Left renal pelvis (tissue), 4 donors: ENCODE measurements around the gene ILF2. TPM values are rescaled to one million over a fixed set of nuclear protein-coding genes. Genes with fewer than 3 reads are reported as not detected.
"Not testable (repeated sequence)": the region's sequence is repeated elsewhere in the genome, so short reads cannot be mapped to it uniquely, and the experiment has no call there.

Source experiments
- DNase-seq, 4 donors: peaks; one replicate each; pipeline ENCODE4 v3.0.0-alpha.2; 2013; ENCODE audit warnings: low read depth in 4 of 4, low spot score in 3 of 4
- polyA plus RNA-seq, 4 donors: library from polyadenylated mRNA; unstranded; fragments of 120-200 nt; gene quantifications; one replicate each; pipeline ENCODE4 v1.2.1, GENCODE V29; 2013; ENCODE audit not compliant: insufficient read length in 4 of 4

ILF2 gene
- 100 to 1,000 TPM; 243 to 320 (median 286) TPM for polyA plus RNA-seq

DNA sequence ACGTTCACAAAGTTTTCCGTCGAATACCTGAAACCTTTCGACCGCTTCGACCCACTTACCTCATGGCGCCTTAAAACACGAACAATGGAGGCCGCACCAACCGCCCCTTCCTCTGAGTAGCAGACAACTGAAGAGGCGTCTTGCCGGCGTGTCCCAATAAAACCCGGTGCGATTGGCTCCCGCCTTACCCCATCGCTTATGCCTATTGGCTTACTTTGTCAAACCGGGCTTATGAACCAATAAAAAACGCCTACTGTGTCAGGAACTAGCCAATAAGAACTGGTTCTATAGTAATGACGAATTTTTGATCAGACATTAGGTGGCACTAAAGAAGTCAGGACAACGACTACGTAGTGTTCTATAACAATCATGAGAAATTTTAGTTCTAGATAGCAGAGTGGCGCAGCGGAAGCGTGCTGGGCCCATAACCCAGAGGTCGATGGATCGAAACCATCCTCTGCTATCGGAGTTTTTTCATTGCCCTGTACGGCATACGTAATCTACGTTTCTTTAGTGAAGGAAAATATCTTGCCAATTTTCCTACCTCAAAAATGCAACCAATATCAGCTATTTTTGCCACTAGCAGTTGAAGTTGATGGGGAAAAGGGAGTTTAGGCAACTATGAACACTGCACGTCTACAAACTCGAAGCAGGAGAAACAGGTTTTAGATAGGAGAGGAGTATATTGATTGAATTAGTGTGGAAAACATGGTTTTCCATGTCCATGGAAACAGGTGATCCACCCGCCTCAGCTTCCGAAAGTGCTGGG, at the start of gene ILF2:
TSS of gene ILF2 (minus strand) at position 135 of the 769 bp plus-strand sequence. CDS start at position 64, 71 bp downstream.
- DNase-seq: peak; percentile 98 to 99 (median 98)

DNA sequence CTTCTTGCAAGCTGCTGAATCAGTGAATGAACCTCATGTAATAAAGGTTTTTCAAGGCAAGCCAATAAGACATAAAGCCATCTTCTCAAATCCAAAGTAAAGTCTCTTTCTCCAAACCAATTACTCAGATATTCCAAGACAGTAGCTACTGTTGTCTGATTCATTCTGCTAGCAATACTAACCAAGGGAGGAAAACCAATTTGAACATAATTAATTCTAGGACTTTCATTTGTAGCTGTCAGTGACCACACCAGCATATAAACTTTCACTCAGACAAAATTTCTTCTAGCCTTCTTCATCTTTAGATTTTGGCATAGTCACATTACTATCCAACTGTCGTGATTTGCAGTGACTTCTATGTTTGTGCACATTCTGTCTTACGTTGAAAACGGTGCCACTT, 46.5 kb upstream of the ILF2 start:
- no peak for DNase-seq

DNA sequence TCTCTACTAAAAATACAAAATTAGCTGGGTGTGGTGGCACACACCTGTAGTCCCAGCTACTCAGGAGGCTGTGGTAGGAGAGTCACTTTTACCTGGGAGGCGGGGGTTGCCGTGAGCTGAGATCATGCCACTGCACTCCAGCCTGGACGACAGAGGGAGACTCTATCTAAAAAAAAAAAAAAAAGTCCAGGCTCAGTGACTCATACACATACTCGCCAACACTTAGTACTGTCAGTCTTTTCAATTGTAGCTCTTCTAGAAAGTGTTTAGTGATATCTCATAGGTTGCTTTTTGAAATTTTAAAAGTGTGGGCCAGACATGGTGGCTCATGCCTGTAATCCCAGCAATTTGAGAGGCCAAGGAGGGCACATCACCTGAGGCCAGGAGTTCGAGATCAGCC, 45.4 kb upstream of the ILF2 start:
- not testable (repeated sequence) for DNase-seq

DNA sequence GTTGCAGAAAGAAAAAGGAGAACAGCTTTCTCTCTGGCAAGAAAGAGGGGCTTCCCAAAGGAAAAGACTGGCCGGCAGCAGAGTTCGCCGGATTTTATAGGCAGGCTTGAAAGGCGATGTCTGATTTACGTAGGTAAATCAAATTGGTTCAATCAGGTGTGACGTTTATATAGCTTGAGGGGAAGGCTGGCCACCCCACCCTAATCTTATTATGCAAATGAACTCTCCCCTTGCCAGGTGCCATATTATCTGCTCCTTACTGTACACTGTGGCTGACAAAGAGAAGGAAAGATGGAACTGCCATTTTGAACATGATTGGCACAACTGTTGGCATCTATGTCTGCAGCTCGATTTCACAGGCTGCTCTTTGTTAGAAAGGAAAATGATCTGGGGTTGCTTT, 40.2 kb upstream of the ILF2 start:
- DNase-seq: no peak

DNA sequence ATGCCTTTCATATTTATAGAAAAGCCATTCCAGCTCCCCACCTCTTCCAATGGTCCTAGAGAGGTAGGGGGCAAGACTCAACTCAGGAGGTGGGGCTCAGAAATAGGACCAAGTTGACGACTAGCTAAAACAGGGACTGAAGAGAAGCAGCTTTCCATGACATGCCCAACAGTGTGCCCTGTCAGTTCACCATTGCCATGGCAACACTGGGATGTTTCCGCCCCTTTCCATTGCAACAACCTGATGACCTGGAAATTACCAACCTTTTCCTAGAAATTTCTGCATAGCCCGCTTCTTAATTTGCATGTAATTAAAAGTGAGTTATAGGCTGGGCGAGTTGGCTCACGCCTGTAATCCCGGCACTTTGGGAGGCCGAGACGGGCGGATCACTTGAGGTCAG, 34.7 kb upstream of the ILF2 start:
- DNase-seq: no peak

DNA sequence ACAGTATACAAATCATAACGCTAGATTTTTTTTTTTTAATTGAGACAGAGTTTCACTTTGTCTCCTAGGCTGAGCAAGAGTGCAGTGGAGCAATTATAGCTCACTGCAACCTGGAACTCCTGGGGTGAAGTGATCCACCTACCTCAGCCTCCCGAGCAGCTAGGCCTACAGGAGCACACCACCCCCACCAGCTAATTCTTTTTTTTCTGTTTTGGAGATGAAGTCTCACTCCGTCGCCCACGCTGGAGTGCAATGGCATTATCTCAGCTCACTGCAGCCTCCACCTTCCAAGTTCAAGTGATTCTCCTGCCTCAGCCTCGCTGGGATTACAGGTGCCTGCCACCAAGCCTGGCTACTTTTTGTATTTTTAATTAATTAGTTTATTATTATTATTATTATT, 29.0 kb upstream of the ILF2 start:
- DNase-seq: no peak

DNA sequence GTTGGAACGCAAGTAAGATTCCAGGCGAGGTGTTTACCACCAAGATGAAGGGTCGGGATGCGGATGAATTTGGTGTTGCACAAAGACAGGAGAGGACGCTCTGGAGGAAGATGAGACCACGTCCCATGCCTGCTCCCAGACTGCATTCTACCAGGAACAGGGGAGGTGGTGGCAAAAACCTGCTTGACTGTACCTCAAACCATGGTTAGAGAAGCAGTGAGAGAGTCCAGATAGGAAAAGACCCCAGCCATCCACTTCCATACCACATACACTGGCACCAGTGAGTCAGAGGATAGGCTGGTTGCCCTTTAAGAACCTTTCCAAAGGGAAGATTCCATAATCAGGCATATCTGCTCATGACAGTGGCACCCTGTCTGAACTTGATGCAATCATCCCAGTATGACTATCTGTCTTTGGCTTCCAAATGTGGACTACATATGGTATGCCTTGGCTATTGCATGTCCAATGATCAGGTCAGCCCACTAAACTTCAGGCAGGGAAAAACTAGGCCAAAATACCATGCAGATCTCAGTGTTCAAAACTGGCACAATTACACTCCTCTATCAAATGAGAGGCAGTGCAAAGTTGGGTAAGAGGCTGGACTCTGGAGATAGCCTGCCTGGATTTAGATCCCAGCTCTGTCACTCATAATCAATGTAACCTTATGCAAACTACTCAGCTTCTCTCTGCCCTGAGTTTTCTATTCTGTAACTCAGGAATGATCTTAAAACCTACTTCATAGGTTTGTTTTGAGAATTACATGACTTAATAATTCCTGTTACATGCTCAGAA, 28.3 kb upstream of the ILF2 start:
- DNase-seq: no peak

DNA sequence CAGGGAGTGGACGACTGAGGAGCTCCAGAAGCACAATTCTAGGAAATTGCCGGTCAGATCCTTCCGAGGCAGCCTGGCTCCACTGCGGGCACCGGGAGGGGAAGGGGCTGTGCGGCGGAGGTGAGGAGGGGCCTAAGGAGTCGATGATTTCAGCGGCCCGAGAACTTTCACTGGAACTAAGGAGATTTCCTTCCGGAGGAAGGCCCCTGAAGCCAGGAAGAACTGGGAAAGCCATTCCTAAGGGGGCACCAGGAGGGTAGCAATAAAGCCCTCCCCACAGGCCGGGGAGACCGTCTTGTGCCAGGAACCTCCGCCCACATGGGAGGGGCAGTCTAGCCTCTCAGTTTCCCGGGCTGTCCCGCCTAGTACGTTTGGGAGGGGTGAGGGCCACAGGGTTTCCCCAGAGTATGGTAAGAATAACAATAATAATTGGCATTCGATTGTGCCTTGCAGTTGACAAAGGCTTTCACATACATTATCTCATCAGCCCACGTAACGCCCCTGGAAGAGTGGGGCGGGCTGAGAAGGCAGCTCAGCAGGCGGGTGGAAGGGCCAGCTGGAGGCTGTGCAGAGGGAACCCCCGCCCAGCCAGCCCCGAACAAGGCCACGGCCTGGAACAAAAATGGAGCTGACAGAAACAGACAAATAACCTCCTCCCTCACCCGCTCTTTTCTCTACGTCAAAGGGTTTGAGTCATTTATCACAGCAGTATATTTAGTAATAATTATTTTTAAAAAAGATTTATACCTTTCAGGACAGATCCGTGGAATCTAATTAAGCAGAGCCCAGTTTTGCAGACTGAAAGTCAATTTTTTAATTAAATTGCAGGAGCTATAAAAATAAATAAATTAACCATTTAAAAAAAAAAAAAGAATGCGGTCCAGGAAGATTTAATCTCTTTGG, 27.5 kb upstream of the ILF2 start:
- DNase-seq: peak in 2 of 4 donors; percentile 39 to 50

DNA sequence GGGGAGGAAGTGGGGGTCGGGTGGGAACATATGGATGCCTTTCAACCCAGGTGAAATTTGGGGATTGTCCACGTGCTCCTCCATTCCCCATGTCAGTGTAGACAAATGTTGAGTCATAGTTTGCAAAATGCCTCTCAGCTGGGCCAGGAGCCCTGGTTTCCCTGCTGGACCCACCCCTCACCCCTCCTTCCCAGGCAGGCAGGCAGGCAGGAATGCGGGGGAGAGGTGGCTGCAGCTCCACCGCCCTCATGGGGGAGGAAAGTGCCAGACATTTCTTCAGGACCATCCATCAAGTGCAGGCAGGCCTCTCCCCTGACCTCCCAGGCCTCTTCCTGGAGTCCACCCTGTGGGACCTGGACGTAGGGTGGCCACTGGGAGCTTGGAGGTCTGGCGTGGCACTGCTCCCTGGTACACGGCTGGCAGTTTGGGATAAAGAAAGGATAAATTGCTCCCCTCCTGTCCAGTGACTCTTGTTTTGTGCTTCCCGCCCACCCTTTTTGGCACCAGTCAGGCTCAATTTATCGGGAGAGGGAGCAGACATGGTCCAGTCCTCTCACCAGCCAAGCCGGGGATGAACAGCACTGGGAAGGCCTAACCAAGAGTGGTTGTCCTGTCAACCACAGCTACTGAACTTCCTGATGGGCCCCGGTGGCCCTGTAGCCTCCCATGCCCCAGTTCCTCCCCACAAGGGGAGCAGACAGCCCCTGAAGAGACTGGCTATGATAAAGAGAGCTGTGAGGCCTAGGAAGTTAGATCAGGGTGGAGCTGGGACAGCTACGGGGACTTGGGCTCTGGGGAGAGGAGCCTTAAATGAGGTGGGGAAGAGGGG, 26.6 kb upstream of the ILF2 start:
- peak; percentile 70 to 90 (median 79) for DNase-seq

DNA sequence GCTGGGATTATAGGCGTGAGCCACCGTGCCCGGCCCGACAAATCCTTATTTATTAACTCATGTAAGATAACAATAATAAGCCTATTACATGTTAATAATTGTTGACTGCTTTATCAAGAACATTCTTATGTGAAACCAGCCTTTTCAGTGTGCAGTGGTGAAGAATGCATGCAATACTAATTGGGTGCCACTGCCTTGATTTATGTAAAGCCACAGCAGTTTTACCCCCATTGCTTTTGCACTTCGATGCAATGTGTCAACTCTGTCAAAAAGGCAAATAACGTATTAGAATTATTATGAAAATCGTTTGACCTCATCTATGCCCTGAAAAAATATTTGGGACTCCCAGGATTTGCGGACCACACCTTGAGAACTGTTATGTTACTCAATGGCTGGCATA, 25.9 kb upstream of the ILF2 start:
- DNase-seq: no peak

DNA sequence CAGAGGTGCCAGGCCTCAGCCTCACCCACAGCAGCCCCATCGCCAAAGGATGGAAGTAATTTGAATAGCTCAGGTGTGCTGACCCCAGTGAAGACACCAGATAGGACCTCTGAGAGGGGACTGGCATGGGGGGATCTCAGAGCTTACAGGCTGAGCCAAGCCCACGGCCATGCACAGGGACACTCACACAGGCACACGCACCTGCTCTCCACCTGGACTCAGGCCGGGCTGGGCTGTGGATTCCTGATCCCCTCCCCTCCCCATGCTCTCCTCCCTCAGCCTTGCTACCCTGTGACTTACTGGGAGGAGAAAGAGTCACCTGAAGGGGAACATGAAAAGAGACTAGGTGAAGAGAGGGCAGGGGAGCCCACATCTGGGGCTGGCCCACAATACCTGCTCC, 22.7 kb upstream of the ILF2 start:
- DNase-seq: no peak

DNA sequence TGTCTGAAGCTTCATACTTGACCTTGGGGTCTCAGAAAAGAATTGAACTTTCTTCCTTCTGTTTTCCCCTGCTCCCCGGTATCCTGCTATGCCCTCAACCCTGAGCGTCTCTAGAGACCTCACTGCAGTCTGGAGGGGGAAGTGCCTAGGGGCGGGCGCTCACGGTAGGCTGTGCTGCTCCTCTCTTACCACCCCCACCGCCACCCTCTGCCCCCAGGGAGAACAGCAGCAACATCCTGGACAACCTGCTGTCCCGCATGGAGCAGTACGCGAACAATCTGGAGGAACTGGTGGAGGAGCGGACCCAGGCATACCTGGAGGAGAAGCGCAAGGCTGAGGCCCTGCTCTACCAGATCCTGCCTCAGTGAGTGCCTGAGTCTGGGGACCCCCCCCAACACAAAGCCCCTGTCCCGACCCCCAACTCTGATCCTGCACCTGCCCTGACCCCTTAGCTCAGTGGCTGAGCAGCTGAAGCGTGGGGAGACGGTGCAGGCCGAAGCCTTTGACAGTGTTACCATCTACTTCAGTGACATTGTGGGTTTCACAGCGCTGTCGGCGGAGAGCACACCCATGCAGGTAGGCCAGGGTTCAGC, 18.0 kb upstream of the ILF2 start:
- DNase-seq: no peak

DNA sequence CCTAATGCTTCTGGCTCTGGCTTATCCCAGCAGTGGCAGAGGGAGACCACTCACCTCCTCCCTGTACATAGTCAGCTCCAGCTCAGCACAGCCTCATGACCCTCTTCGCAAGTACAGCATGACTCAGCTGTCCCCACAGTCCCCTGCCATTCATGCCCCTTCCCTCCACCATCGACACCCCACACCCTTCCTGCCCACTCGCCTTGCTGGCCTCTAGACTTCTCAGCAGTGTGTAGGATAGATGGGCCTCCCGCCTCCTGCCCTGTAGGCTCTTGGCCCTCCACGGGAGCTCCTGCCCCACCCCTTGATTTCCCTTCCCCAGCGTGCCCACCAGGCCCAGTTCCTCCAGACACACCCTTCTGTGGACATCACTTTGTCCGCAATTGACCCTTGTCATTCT, 17.5 kb upstream of the ILF2 start:
- no peak for DNase-seq

DNA sequence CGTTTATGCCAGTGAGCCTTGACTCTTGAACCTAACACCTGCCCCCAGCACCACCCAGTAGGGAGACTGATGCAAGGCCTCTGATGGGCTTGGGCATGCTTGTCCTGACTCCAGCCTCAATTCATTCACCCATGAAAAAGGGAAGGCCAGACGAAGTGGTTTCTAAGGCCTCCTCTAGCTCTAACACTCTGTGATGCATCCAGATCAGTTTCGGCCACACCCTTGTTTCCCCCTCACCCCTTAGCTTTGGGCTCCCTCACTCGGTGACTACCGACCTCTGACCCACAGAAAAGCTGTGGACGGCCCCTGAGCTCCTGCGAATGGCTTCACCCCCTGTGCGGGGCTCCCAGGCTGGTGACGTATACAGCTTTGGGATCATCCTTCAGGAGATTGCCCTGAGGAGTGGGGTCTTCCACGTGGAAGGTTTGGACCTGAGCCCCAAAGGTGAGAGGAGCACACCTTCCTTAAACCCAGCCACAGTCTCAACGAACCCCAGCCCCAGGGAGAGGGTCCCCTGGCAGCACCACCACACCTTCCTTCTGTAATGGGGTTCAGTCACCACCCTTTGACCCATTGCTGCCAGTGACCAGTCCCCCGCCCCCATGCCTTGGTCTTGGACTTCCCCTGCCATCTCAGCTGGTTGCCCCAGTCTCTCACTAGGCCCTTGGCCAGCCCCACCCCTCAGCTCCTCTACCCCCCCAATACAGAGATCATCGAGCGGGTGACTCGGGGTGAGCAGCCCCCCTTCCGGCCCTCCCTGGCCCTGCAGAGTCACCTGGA, 16.7 kb upstream of the ILF2 start:
- no peak for DNase-seq

DNA sequence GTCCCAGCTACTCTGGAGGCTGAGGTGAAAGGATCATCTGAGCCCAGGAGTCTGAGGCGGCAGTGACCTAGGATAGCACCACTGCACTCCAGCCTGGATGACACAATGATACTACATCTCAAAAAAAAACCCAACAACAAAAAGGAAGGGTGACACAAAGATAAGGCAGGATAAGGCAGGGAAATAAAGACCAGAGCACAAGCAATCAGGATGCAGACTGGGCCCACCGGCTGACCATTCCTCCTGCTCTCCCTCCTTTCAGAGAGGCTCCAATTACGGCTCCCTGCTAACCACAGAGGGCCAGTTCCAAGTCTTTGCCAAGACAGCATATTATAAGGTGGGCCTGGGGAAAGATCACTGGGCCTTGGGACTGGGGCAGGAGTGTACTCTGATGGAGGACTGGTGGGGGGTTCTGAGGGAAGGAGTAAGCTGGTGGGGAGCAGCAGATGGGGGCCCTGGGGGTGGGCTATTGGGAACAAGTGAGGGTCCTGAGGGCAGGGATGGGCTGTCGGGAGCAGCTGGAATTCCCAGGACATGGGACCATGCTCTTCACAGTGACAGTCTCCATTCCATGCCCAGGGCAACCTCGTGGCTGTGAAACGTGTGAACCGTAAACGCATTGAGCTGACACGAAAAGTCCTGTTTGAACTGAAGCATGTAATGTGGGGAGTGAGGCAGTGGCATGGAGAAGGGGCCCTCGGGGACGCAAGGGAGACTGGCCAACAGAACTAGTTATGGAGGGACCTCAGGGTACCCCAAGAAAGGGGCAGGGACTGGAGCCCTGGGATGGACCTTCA, 14.9 kb upstream of the ILF2 start:
- DNase-seq: no peak

DNA sequence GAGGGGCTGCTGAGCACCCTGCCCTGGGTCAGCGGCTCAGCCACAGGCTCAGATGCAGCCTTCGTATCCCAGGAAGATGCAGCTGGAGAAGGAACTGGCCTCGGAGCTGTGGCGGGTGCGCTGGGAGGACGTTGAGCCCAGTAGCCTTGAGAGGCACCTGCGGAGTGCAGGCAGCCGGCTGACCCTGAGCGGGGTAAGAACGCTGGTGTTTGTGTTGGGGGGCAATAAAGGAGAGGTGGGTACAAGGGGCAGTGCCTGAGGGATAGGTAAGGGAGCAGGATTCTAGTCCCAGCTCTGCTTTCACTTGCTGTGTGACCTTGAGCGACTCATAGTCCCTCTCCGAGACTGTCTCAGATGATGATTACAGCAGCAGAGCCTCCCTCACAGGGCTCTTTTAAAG, 14.1 kb upstream of the ILF2 start:
- no peak for DNase-seq

DNA sequence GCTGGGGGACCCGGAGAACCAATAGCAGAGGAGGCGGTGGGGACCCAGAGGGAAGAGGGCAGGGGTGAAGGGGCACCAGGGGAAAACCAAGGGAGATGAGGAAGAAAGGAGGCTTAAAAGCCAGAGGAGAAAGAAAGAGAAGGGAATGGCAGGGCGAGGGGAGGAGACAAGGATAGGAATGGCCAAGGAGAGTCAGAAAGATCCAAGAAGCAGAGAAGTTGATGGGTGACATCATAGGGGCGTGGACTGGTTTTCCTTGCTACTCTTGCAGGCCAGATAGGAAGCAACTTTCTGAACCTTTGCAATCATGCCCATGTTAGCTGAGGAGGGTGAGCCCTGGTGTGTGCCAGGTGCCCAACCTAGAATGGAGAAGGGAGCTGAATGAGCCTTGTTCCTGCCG, 13.1 kb upstream of the ILF2 start:
- DNase-seq: no peak

DNA sequence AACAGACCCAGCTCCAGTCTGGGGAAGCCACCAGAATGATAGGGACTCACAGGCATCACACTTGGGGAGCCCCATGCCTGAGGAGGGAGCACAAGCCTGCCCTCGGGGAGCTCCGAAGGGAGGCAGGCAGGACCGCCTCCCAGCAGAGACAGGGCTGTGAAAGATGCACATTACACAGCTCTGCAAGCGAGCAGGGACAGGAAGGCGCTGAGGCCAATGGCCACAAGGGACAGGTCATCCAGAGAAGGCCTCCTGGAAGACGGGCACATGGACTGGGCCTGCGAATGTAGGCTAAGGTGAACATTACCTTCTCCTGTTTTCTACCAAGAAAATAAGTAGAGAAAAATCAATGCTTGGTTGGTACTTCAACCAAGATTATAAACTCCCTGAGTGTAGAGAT, 11.9 kb upstream of the ILF2 start:
- no peak for DNase-seq
